Neutrophil (primary cell): ENCODE results near the gene TKTL1.

ENCODE experiments used
- H3K27ac ChIP-seq: fragments of 200-600 bp; sonication (generic); 2 replicates; pipeline ENCODE4 v1.5.1; 2016; ENCODE audit warnings: mild to moderate bottlenecking, moderate library complexity
- H3K27me3 ChIP-seq: fragments of 200-600 bp; sonication (generic); 2 replicates; pipeline ENCODE4 v1.6.0; 2016; ENCODE audit warnings: mild to moderate bottlenecking
- H3K36me3 ChIP-seq: fragments of 200-600 bp; sonication (generic); 2 replicates; pipeline ENCODE4 v1.5.1; 2017
- H3K4me1 ChIP-seq, 2 experiments: fragments of 200-600 bp in 1 of 2; sonication (generic) in 1 of 2; 1 replicate in 1 of 2; 2 replicates in 1 of 2; pipeline versions ENCODE4 v1.5.1 to v1.6.1; 2013 to 2016; ENCODE audit warnings: low read depth in 1 of 2, low read length in 1 of 2, mild to moderate bottlenecking in 1 of 2, moderate library complexity in 1 of 2; ENCODE audit not compliant: control insufficient read depth in 1 of 2, insufficient read depth in 1 of 2
- H3K4me3 ChIP-seq, 2 experiments: fragments of 200-600 bp in 1 of 2; sonication (generic) in 1 of 2; 1 replicate in 1 of 2; 2 replicates in 1 of 2; pipeline ENCODE4 v1.5.1; 2013 to 2016; ENCODE audit warnings: low read depth in 1 of 2, low read length in 1 of 2, mild to moderate bottlenecking in 1 of 2, moderate library complexity in 1 of 2
- H3K9me3 ChIP-seq: fragments of 200-600 bp; sonication (generic); 2 replicates; pipeline ENCODE4 v1.5.1; 2016
- TF ChIP-seq, protein P1 (sequence below): fragments of 200-600 bp; sonication (generic); IDR thresholded peaks from 2 replicates; pipeline ENCODE4 v1.5.1; 2016; ENCODE audit warnings: antibody characterized with exemption

TKTL1 gene

DNA sequence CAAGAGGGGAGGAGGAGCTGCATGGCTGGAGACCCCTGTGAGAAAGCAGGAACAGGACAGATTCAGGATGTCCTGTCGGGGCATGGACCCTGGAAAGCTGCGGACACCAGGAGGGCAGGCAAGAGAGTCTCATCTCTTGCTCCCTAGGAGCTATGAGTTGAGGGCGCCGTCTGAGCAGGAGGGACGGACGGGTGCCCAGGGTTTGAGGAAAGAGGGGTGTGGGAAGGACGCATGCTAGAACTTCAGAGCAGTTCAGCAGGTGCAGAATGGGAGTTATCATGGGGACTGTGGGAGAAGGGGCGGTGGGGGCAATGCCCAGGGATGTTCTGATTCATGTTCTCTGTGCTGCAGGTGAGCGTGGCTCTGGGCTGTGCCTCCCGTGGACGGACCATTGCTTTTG lies 24.8 kb downstream of the TKTL1 start:
- Histone ChIP-seq H3K4me3 (no peak overlapping the region), H3K27ac (no peak overlapping the region), H3K9me3 (no peaks in the 10 kb centered on the region), H3K4me1 (no peaks in the 10 kb centered on the region), H3K36me3 (no peaks in the 10 kb centered on the region), H3K27me3 (no peaks in the 10 kb centered on the region)
- TF ChIP-seq, protein P1, sequence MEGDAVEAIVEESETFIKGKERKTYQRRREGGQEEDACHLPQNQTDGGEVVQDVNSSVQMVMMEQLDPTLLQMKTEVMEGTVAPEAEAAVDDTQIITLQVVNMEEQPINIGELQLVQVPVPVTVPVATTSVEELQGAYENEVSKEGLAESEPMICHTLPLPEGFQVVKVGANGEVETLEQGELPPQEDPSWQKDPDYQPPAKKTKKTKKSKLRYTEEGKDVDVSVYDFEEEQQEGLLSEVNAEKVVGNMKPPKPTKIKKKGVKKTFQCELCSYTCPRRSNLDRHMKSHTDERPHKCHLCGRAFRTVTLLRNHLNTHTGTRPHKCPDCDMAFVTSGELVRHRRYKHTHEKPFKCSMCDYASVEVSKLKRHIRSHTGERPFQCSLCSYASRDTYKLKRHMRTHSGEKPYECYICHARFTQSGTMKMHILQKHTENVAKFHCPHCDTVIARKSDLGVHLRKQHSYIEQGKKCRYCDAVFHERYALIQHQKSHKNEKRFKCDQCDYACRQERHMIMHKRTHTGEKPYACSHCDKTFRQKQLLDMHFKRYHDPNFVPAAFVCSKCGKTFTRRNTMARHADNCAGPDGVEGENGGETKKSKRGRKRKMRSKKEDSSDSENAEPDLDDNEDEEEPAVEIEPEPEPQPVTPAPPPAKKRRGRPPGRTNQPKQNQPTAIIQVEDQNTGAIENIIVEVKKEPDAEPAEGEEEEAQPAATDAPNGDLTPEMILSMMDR = no peak

GRCh38 chrX:154321152-154321551 lies 25.6 kb downstream of the TKTL1 start:
- TF ChIP-seq, protein P1 = no peak
- Histone ChIP-seq H3K27me3 (no peaks in the 10 kb centered on the region), H3K9me3 (no peaks in the 10 kb centered on the region), H3K27ac (no peak overlapping the region), H3K4me3 (no peak overlapping the region), H3K36me3 (no peaks in the 10 kb centered on the region), H3K4me1 (no peaks in the 10 kb centered on the region)

GRCh38 chrX:154321594-154321993 lies 26.0 kb downstream of the TKTL1 start:
- Histone ChIP-seq H3K27me3 (no peaks in the 10 kb centered on the region), H3K4me3 (no peak overlapping the region), H3K9me3 (no peaks in the 10 kb centered on the region), H3K27ac (no peak overlapping the region), H3K36me3 (no peaks in the 10 kb centered on the region), H3K4me1 (no peaks in the 10 kb centered on the region)
- TF ChIP-seq, protein P1 = no peak

DNA sequence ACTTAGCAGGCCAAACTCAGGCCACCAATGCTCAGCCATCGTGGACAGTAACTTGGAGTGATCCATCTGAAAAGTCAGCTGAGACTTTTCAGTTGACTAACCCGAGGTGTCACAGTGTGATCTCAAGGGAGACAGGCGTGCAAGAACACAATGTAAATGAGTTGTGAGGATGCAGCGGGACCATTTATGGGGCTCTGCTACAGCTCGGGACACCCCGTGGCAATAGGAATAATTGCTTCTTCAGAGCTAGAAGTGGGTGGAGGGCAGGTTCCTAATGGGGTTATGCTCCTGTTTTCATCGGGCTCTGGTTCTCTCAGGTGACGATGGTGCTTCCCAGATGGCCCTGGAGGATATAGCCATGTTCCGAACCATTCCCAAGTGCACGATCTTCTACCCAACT lies 27.3 kb downstream of the TKTL1 start:
- H3K4me3 ChIP-seq = no peak overlapping the region
- H3K36me3 ChIP-seq = no peaks in the 10 kb centered on the region
- no peaks in the 10 kb centered on the region for H3K9me3 ChIP-seq
- TF ChIP-seq, protein P1 = no peak
- no peaks in the 10 kb centered on the region for H3K27me3 ChIP-seq
- no peaks in the 10 kb centered on the region for H3K4me1 ChIP-seq
- H3K27ac ChIP-seq = no peak overlapping the region

GRCh38 chrX:154323537-154323936 lies 27.9 kb downstream of the TKTL1 start:
- H3K4me3 ChIP-seq = no peak overlapping the region
- no peaks in the 10 kb centered on the region for H3K4me1 ChIP-seq
- TF ChIP-seq, protein P1 = no peak
- H3K36me3 ChIP-seq = no peaks in the 10 kb centered on the region
- H3K27ac ChIP-seq = no peak overlapping the region
- H3K27me3 ChIP-seq = no peaks in the 10 kb centered on the region
- H3K9me3 ChIP-seq = no peaks in the 10 kb centered on the region

- H3K27me3 ChIP-seq = no peaks in the 10 kb centered on the region
- TF ChIP-seq, protein P1 = no peak
- H3K9me3 ChIP-seq = no peaks in the 10 kb centered on the region
- no peak overlapping the region for H3K27ac ChIP-seq
- H3K36me3 ChIP-seq = no peaks in the 10 kb centered on the region
- H3K4me1 ChIP-seq = no peaks in the 10 kb centered on the region
- no peak overlapping the region for H3K4me3 ChIP-seq
Measured at GRCh38 chrX:154325541-154325940, 29.9 kb downstream of the TKTL1 start.
